HEK293 (cell line): ENCODE results near the gene DYTN.

Source experiments
- PATZ1 ChIP-seq: fragments of 450-650 bp; formaldehyde crosslinking; IDR thresholded peaks from 2 replicates; pipeline ENCODE4 v1.5.1; 2016; ENCODE audit warnings: missing biosample characterization, missing genetic modification characterization

The DYTN gene

GRCh38 chr2:206603243-206603642 lies 115.0 kb downstream of the DYTN start (continued):
- no peak for TF ChIP-seq PATZ1 (tag by site-specific recombination)
